Measurements from ENCODE around the gene TTC9. TPM values are rescaled to one million over a fixed set of nuclear protein-coding genes. Genes with fewer than 3 reads are reported as not detected.

TTC9 gene
- total and polyA plus RNA-seq, 2 experiments from 2014 or later: 10.3 to 34.2 TPM

DNA sequence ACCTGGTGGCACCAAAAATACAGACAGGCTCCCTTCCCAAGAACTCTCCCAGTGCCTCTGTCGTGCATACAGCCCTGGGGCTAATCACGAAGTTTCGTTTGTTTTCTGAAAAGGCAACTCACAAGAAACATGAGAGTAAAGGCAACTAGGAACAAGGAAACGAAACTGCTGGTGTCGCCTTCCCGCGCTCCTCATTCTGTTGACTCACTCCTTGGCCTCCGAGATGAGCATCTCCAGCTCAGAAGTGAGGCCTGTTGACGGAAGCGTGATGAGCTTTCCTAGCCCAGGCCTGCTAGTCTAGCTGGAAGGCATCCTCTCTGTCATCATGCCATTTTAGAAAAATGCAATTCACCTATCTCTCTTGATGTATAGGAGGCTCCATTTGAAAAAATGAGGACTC lies 50.5 kb downstream of the TTC9 start:
- H2AFZ ChIP-seq: peak overlapping the region; percentile 32; the same call in 1 of the 2 replicates
- no peaks in the 10 kb centered on the region for H3K79me2 ChIP-seq (replicated peaks; ENCODE audit: insufficient read depth)
- TF ChIP-seq, protein P1, sequence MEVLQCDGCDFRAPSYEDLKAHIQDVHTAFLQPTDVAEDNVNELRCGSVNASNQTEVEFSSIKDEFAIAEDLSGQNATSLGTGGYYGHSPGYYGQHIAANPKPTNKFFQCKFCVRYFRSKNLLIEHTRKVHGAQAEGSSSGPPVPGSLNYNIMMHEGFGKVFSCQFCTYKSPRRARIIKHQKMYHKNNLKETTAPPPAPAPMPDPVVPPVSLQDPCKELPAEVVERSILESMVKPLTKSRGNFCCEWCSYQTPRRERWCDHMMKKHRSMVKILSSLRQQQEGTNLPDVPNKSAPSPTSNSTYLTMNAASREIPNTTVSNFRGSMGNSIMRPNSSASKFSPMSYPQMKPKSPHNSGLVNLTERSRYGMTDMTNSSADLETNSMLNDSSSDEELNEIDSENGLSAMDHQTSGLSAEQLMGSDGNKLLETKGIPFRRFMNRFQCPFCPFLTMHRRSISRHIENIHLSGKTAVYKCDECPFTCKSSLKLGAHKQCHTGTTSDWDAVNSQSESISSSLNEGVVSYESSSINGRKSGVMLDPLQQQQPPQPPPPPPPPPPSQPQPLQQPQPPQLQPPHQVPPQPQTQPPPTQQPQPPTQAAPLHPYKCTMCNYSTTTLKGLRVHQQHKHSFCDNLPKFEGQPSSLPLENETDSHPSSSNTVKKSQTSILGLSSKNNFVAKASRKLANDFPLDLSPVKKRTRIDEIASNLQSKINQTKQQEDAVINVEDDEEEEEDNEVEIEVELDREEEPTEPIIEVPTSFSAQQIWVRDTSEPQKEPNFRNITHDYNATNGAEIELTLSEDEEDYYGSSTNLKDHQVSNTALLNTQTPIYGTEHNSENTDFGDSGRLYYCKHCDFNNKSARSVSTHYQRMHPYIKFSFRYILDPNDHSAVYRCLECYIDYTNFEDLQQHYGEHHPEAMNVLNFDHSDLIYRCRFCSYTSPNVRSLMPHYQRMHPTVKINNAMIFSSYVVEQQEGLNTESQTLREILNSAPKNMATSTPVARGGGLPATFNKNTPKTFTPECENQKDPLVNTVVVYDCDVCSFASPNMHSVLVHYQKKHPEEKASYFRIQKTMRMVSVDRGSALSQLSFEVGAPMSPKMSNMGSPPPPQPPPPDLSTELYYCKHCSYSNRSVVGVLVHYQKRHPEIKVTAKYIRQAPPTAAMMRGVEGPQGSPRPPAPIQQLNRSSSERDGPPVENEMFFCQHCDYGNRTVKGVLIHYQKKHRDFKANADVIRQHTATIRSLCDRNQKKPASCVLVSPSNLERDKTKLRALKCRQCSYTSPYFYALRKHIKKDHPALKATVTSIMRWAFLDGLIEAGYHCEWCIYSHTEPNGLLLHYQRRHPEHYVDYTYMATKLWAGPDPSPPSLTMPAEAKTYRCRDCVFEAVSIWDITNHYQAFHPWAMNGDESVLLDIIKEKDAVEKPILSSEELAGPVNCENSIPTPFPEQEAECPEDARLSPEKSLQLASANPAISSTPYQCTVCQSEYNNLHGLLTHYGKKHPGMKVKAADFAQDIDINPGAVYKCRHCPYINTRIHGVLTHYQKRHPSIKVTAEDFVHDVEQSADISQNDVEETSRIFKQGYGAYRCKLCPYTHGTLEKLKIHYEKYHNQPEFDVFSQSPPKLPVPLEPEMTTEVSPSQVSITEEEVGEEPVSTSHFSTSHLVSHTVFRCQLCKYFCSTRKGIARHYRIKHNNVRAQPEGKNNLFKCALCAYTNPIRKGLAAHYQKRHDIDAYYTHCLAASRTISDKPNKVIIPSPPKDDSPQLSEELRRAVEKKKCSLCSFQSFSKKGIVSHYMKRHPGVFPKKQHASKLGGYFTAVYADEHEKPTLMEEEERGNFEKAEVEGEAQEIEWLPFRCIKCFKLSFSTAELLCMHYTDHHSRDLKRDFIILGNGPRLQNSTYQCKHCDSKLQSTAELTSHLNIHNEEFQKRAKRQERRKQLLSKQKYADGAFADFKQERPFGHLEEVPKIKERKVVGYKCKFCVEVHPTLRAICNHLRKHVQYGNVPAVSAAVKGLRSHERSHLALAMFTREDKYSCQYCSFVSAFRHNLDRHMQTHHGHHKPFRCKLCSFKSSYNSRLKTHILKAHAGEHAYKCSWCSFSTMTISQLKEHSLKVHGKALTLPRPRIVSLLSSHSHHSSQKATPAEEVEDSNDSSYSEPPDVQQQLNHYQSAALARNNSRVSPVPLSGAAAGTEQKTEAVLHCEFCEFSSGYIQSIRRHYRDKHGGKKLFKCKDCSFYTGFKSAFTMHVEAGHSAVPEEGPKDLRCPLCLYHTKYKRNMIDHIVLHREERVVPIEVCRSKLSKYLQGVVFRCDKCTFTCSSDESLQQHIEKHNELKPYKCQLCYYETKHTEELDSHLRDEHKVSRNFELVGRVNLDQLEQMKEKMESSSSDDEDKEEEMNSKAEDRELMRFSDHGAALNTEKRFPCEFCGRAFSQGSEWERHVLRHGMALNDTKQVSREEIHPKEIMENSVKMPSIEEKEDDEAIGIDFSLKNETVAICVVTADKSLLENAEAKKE (CRISPR knock-in tag; IDR thresholded peaks at IDR 0.05): no peak
- TF ChIP-seq JUNB (IDR thresholded peaks at IDR 0.05; ENCODE audit: unreplicated experiment) (no peak), EZH2 (IDR thresholded peaks at IDR 0.05; ENCODE audit: low read depth, unreplicated experiment) (no peak), EZH2phosphoT487 (IDR thresholded peaks at IDR 0.05; ENCODE audit: unreplicated experiment) (no peak), ZNF114 (CRISPR knock-in tag; IDR thresholded peaks at IDR 0.05) (no peak), POLR2AphosphoS5 (IDR thresholded peaks at IDR 0.05; ENCODE audit: low read depth) (no peak), STAT1 (IDR thresholded peaks at IDR 0.05; ENCODE audit: unreplicated experiment) (no peak), NANOG (IDR thresholded peaks at IDR 0.05; ENCODE audit: borderline replicate concordance) (no peak), ZNF331 (CRISPR knock-in tag; IDR thresholded peaks at IDR 0.05; ENCODE audit: low read depth) (no peak)
- TF ChIP-seq, protein P2, sequence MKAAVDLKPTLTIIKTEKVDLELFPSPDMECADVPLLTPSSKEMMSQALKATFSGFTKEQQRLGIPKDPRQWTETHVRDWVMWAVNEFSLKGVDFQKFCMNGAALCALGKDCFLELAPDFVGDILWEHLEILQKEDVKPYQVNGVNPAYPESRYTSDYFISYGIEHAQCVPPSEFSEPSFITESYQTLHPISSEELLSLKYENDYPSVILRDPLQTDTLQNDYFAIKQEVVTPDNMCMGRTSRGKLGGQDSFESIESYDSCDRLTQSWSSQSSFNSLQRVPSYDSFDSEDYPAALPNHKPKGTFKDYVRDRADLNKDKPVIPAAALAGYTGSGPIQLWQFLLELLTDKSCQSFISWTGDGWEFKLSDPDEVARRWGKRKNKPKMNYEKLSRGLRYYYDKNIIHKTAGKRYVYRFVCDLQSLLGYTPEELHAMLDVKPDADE (IDR thresholded peaks at IDR 0.05): no peak
- TF ChIP-seq, protein P3, sequence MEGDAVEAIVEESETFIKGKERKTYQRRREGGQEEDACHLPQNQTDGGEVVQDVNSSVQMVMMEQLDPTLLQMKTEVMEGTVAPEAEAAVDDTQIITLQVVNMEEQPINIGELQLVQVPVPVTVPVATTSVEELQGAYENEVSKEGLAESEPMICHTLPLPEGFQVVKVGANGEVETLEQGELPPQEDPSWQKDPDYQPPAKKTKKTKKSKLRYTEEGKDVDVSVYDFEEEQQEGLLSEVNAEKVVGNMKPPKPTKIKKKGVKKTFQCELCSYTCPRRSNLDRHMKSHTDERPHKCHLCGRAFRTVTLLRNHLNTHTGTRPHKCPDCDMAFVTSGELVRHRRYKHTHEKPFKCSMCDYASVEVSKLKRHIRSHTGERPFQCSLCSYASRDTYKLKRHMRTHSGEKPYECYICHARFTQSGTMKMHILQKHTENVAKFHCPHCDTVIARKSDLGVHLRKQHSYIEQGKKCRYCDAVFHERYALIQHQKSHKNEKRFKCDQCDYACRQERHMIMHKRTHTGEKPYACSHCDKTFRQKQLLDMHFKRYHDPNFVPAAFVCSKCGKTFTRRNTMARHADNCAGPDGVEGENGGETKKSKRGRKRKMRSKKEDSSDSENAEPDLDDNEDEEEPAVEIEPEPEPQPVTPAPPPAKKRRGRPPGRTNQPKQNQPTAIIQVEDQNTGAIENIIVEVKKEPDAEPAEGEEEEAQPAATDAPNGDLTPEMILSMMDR (conservative IDR thresholded peaks at IDR 0.05; ENCODE audit: low read depth in 2 of 2): no peak
- TF ChIP-seq, protein P4, sequence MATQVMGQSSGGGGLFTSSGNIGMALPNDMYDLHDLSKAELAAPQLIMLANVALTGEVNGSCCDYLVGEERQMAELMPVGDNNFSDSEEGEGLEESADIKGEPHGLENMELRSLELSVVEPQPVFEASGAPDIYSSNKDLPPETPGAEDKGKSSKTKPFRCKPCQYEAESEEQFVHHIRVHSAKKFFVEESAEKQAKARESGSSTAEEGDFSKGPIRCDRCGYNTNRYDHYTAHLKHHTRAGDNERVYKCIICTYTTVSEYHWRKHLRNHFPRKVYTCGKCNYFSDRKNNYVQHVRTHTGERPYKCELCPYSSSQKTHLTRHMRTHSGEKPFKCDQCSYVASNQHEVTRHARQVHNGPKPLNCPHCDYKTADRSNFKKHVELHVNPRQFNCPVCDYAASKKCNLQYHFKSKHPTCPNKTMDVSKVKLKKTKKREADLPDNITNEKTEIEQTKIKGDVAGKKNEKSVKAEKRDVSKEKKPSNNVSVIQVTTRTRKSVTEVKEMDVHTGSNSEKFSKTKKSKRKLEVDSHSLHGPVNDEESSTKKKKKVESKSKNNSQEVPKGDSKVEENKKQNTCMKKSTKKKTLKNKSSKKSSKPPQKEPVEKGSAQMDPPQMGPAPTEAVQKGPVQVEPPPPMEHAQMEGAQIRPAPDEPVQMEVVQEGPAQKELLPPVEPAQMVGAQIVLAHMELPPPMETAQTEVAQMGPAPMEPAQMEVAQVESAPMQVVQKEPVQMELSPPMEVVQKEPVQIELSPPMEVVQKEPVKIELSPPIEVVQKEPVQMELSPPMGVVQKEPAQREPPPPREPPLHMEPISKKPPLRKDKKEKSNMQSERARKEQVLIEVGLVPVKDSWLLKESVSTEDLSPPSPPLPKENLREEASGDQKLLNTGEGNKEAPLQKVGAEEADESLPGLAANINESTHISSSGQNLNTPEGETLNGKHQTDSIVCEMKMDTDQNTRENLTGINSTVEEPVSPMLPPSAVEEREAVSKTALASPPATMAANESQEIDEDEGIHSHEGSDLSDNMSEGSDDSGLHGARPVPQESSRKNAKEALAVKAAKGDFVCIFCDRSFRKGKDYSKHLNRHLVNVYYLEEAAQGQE (IDR thresholded peaks at IDR 0.05; ENCODE audit: unreplicated experiment): no peak
- no peaks in the 10 kb centered on the region for H3K27me3 ChIP-seq (ENCODE audit: insufficient read depth)
- DNase-seq (ENCODE audit: low spot score): no peak
- H3K27ac Mint-ChIP-seq: no peak overlapping the region
- no peaks in the 10 kb centered on the region for H3K36me3 Mint-ChIP-seq (ENCODE audit: low read depth)
- no peaks in the 10 kb centered on the region for H3K36me3 ChIP-seq (ENCODE audit: insufficient read depth)
- H3K4me3 ChIP-seq: no peak overlapping the region
- no peaks in the 10 kb centered on the region for H3K9me3 Mint-ChIP-seq
- no peaks in the 10 kb centered on the region for H3F3A ChIP-seq (replicated peaks; ENCODE audit: low read depth)
- no peaks in the 10 kb centered on the region for H3K27me3 Mint-ChIP-seq (ENCODE audit: insufficient read depth, low read depth, poor library complexity)
- H3K4me2 ChIP-seq: no peak overlapping the region
- H3K9me2 ChIP-seq (ENCODE audit: insufficient read depth): no peaks in the 10 kb centered on the region
- H3K4me1 ChIP-seq (ENCODE audit: insufficient read depth): peaks cover 14% of the 10 kb centered on the region
- no peak for ATAC-seq
- peaks cover 20% of the 10 kb centered on the region for H3K4me1 Mint-ChIP-seq
- H4K20me1 ChIP-seq (replicated peaks; ENCODE audit: insufficient read depth): no peaks in the 10 kb centered on the region
- no peak overlapping the region for H3K4me3 Mint-ChIP-seq
- no peak overlapping the region for H3K27ac ChIP-seq (ENCODE audit: low read depth)
